Stomach (tissue), 9 donors: ENCODE results near the gene PIK3R2. TPM values are rescaled to one million over a fixed set of nuclear protein-coding genes. Genes with fewer than 3 reads are reported as not detected.

Source experiments
- DNase-seq, 2 donors: peaks; one replicate each; pipeline versions ENCODE4 v3.0.0 to v3.0.0-alpha.2; 2013 to 2019
- H3K27ac ChIP-seq, 5 donors: fragments of 200-600 bp in 4 of 5; sonication (generic) in 4 of 5; one replicate each; pipeline ENCODE4 v1.5.1; 2013 to 2019; ENCODE audit warnings: mild to moderate bottlenecking in 1 of 5, moderate library complexity in 1 of 5
- H3K27me3 ChIP-seq, 3 donors: fragments of 200-600 bp; sonication (generic); one replicate each; pipeline ENCODE4 v1.5.1; 2017 to 2019; ENCODE audit warnings: mixed run types in 1 of 3
- H3K36me3 ChIP-seq, 4 donors: fragments of 200-600 bp; sonication (generic); 1 replicate in 3 of 4; 2 replicates in 1 of 4; pipeline ENCODE4 v1.5.1; 2016 to 2019
- H3K4me1 ChIP-seq, 4 donors: fragments of 200-600 bp; sonication (generic); one replicate each; pipeline ENCODE4 v1.5.1; 2016 to 2019
- H3K4me3 ChIP-seq, 4 donors: fragments of 200-600 bp; sonication (generic) in 3 of 4; one replicate each; pipeline ENCODE4 v1.5.1; 2016 to 2019; ENCODE audit warnings: mild to moderate bottlenecking in 1 of 4
- H3K9me3 ChIP-seq, 4 donors: fragments of 200-600 bp; sonication (generic); one replicate each; pipeline ENCODE4 v1.5.1; 2016 to 2019
- EP300 ChIP-seq: sonication (generic); formaldehyde crosslinking; IDR thresholded peaks from one replicate; pipeline ENCODE4 v1.6.1; 2017; ENCODE audit warnings: antibody characterized with exemption
- POLR2A ChIP-seq, 4 donors: fragments of 450-650 bp; IDR thresholded peaks; one replicate each; pipeline ENCODE4 v1.6.1; 2016; ENCODE audit warnings: antibody characterized with exemption in 4 of 4, control low read depth in 2 of 4, mild to moderate bottlenecking in 1 of 4, moderate library complexity in 1 of 4
- POLR2AphosphoS5 ChIP-seq, 3 donors: sonication (generic); formaldehyde crosslinking; IDR thresholded peaks; one replicate each; pipeline ENCODE4 v1.6.1; 2016; ENCODE audit warnings: antibody characterized with exemption in 3 of 3
- WGBS, 5 donors: extraction: QIAGEN DNeasy Blood & Tissue Kit in 3 of 5; methylation state at CpG; one replicate each; pipeline versions ENCODE4 v1.1.5 to v1.1.7; 2013 to 2018; 5-methylcytosine and 5-hydroxymethylcytosine counted together
- intact Hi-C: fragments of 100-400 bp; cut with DNase I; formaldehyde crosslinking; loops from one replicate; pipeline ENCODE4 v1.15.1; 2023; ENCODE audit warnings: low total_unique reads
- polyA plus RNA-seq, 3 donors: library from polyadenylated mRNA; stranded (reverse); fragments of 200-250 nt; gene quantifications; one replicate each; pipeline ENCODE4 v1.2.3, GENCODE V29; 2013
- total RNA-seq, 5 donors: library from RNA; depleted of rRNA; stranded (reverse); fragments of >200 nt; gene quantifications; one replicate each; pipeline versions ENCODE4 v1.1.0 to v1.2.3, GENCODE V29; 2014 to 2016
- TF ChIP-seq, protein P1 (sequence below), 7 experiments: fragments of 450-650 bp in 4 of 7; fragments of 200-600 bp in 3 of 7; sonication (generic) in 3 of 7; IDR thresholded peaks; one replicate each; pipeline ENCODE4 v1.5.1; 2016 to 2019; ENCODE audit warnings: antibody characterized with exemption in 7 of 7, control low read depth in 2 of 7, mild to moderate bottlenecking in 1 of 7
- donor health status: healthy with polysubstance abuse.
- donor health status: Bipolar disorder and iron deficiency.
- donor health status: healthy.

The PIK3R2 gene
- total and polyA plus RNA-seq, 8 donors, result 2.0 to 490 (median 10.0) TPM

GRCh38 chr19:18118420-18119012 lies 34.4 kb upstream of the PIK3R2 start:
- Histone ChIP-seq H3K9me3 (no peaks in the 10 kb centered on the region), H3K27ac (peak overlapping the region; percentile 61 to 86 (median 73)), H3K4me3 (peak overlapping the region; percentile 73 to 78 (median 76)), H3K36me3 (peaks cover 4 to 34% (median 19%) of the 10 kb centered on the region in 4 donors), H3K4me1 (peaks cover 21 to 33% (median 27%) of the 10 kb centered on the region in 4 donors), H3K27me3 (no peaks in the 10 kb centered on the region)
- no peak for DNase-seq
- TF ChIP-seq POLR2A (IDR thresholded peaks at IDR 0.05) (no peak), EP300 (no peak), POLR2AphosphoS5 (IDR thresholded peaks at IDR 0.05) (no peak)
- TF ChIP-seq, protein P1, sequence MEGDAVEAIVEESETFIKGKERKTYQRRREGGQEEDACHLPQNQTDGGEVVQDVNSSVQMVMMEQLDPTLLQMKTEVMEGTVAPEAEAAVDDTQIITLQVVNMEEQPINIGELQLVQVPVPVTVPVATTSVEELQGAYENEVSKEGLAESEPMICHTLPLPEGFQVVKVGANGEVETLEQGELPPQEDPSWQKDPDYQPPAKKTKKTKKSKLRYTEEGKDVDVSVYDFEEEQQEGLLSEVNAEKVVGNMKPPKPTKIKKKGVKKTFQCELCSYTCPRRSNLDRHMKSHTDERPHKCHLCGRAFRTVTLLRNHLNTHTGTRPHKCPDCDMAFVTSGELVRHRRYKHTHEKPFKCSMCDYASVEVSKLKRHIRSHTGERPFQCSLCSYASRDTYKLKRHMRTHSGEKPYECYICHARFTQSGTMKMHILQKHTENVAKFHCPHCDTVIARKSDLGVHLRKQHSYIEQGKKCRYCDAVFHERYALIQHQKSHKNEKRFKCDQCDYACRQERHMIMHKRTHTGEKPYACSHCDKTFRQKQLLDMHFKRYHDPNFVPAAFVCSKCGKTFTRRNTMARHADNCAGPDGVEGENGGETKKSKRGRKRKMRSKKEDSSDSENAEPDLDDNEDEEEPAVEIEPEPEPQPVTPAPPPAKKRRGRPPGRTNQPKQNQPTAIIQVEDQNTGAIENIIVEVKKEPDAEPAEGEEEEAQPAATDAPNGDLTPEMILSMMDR (IDR thresholded peaks at IDR 0.05), result no peak
- 26 to 32% (median 29%) methylated on average over 13 to 14 of the region's 14 CpGs for WGBS, 5 donors
- intact Hi-C loops, result loop anchor here (10.0 kb wide), 1 partner anchor 46 kb away; no protein-coding TSS in a partner anchor

DNA sequence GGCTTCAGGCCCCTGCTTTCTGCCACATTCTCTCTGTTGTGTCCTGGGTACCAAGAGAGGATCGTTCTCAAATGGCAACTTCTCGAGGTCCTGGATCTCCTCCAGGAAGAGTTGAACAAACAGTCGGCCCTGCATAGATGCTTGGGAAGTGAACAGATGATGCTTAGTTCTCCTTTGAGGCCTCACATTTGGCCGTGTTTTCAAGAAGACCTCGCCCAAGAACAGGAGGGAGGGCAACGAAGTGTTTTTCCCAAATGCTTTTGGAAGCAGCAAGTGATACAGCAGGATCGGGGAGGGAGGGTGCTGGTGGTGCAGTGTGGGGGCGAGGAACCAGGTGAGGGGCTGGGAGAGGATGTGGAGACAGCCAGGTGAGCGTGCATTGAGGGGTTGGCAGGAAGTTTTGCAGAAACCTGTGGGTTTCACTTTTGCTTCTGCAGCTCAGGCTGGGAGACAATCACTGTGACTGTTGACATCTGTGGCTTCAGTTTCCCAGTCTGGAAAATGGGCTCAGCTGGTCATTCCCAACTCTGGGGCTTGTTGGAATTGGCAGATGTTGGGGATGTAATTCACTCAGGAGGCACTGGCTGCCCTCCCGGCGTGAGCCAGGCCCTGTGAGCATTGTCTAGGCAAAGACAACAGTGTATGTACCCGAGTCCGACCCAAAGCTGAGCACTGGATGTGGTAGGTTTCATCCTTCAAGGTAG lies 33.8 kb upstream of the PIK3R2 start:
- Histone ChIP-seq H3K9me3 (no peaks in the 10 kb centered on the region), H3K4me1 (peaks cover 21 to 32% (median 27%) of the 10 kb centered on the region in 4 donors), H3K27ac (peak overlapping the region in 4 of 5 donors; percentile 71 to 86 (median 78)), H3K27me3 (no peaks in the 10 kb centered on the region), H3K36me3 (peaks cover 6 to 35% (median 26%) of the 10 kb centered on the region in 4 donors), H3K4me3 (peak overlapping the region in 3 of 4 donors; percentile 6 to 78 (median 73))
- TF ChIP-seq, protein P1 (IDR thresholded peaks at IDR 0.05), result no peak
- TF ChIP-seq POLR2AphosphoS5 (IDR thresholded peaks at IDR 0.05), result no peak
- no peak for TF ChIP-seq EP300
- TF ChIP-seq POLR2A (IDR thresholded peaks at IDR 0.05), result no peak
- 32 to 48% (median 38%) methylated on average over 11 to 13 of the region's 13 CpGs for WGBS, 5 donors
- intact Hi-C loops, result loop anchor here (10.0 kb wide), 1 partner anchor 46 kb away; no protein-coding TSS in a partner anchor
- peak in 1 of 2 donors; percentile 58 for DNase-seq

- WGBS, 5 donors, result 81 to 91% (median 83%) methylated on average over 10 to 14 of the region's 14 CpGs
- Histone ChIP-seq H3K27me3 (no peaks in the 10 kb centered on the region), H3K4me3 (peak overlapping the region in 3 of 4 donors; percentile 6 to 78 (median 24)), H3K27ac (peak overlapping the region in 4 of 5 donors; percentile 20 to 86 (median 50)), H3K9me3 (no peaks in the 10 kb centered on the region), H3K4me1 (peaks cover 21 to 32% (median 27%) of the 10 kb centered on the region in 4 donors), H3K36me3 (peaks cover 9 to 40% (median 31%) of the 10 kb centered on the region in 4 donors)
- intact Hi-C loops, result loop anchor here (10.0 kb wide), 1 partner anchor 45 kb away; no protein-coding TSS in a partner anchor
- peak in 1 of 2 donors; percentile 66 for DNase-seq
- TF ChIP-seq EP300, result no peak
- TF ChIP-seq POLR2A (IDR thresholded peaks at IDR 0.05), result no peak
- no peak for TF ChIP-seq POLR2AphosphoS5 (IDR thresholded peaks at IDR 0.05)
These were observed 33.3 kb upstream of the PIK3R2 start for GRCh38 chr19:18119717-18120105.

DNA sequence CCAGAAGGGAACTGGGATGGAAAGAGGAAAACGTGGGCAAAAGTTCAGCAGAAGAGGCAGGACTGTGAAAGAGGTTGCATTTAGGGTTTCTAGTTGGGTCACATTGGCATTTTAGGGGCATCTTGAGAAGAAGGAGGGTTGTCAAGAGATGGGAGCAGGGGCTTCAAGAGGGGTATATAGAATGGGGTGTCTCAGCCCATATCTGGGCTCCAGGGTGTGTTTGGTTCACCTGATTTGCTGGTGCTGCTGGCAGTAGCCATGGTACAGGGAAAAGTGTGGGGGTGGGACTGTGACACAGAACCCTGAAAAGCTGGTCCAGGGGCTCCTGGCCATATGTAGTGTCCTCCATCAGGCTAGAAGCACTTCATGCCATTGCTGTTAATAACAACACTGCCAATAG lies 32.8 kb upstream of the PIK3R2 start:
- Histone ChIP-seq H3K9me3 (no peaks in the 10 kb centered on the region), H3K27me3 (no peaks in the 10 kb centered on the region), H3K36me3 (peaks cover 9 to 40% (median 35%) of the 10 kb centered on the region in 4 donors), H3K4me1 (peaks cover 21 to 32% (median 27%) of the 10 kb centered on the region in 4 donors), H3K4me3 (no peak overlapping the region), H3K27ac (peak overlapping the region in 4 of 5 donors; percentile 20 to 86 (median 50))
- intact Hi-C loops, result no loop called here
- 47 to 72% (median 56%) methylated on average over 1 of the region's 1 CpG for WGBS, 5 donors
- TF ChIP-seq, protein P1 (IDR thresholded peaks at IDR 0.05), result no peak
- TF ChIP-seq POLR2AphosphoS5 (IDR thresholded peaks at IDR 0.05), result no peak
- no peak for TF ChIP-seq POLR2A (IDR thresholded peaks at IDR 0.05)
- no peak for TF ChIP-seq EP300
- DNase-seq, result no peak
